Stimulated activated CD4-positive, alpha-beta T cell treated with anti-CD3 and anti-CD28 coated beads, TNF-alpha, amount 100 ng/mL, for 24 hours (primary cell): Measurements from ENCODE around the gene SORL1.
"Not testable (repeated sequence)": the region's sequence is repeated elsewhere in the genome, so short reads cannot be mapped to it uniquely, and the experiment has no call there.

ENCODE experiments used
- DNase-seq, 3 experiments: peaks; one replicate each; pipeline ENCODE4 v3.0.0-alpha.2; 2020; ENCODE audit warnings: low read depth in 3 of 3

Gene SORL1, protein sequence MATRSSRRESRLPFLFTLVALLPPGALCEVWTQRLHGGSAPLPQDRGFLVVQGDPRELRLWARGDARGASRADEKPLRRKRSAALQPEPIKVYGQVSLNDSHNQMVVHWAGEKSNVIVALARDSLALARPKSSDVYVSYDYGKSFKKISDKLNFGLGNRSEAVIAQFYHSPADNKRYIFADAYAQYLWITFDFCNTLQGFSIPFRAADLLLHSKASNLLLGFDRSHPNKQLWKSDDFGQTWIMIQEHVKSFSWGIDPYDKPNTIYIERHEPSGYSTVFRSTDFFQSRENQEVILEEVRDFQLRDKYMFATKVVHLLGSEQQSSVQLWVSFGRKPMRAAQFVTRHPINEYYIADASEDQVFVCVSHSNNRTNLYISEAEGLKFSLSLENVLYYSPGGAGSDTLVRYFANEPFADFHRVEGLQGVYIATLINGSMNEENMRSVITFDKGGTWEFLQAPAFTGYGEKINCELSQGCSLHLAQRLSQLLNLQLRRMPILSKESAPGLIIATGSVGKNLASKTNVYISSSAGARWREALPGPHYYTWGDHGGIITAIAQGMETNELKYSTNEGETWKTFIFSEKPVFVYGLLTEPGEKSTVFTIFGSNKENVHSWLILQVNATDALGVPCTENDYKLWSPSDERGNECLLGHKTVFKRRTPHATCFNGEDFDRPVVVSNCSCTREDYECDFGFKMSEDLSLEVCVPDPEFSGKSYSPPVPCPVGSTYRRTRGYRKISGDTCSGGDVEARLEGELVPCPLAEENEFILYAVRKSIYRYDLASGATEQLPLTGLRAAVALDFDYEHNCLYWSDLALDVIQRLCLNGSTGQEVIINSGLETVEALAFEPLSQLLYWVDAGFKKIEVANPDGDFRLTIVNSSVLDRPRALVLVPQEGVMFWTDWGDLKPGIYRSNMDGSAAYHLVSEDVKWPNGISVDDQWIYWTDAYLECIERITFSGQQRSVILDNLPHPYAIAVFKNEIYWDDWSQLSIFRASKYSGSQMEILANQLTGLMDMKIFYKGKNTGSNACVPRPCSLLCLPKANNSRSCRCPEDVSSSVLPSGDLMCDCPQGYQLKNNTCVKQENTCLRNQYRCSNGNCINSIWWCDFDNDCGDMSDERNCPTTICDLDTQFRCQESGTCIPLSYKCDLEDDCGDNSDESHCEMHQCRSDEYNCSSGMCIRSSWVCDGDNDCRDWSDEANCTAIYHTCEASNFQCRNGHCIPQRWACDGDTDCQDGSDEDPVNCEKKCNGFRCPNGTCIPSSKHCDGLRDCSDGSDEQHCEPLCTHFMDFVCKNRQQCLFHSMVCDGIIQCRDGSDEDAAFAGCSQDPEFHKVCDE (N-terminal part only)

DNA sequence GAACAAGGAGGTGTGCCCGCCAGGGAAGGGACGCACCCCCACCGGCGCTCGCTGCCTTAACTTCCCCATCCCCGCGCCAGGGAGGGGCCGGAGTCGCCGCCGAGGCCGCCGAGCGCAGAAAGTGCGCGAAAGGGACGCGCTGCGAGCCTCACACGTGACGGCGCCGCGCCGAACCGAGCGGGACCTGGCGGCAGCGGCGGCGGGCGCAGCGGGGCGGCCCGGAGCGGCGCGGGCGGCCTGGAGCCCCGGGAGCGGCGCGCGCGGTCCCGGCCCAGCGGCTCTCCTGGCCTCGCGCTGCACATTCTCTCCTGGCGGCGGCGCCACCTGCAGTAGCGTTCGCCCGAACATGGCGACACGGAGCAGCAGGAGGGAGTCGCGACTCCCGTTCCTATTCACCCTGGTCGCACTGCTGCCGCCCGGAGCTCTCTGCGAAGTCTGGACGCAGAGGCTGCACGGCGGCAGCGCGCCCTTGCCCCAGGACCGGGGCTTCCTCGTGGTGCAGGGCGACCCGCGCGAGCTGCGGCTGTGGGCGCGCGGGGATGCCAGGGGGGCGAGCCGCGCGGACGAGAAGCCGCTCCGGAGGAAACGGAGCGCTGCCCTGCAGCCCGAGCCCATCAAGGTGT, at the start of gene SORL1:
SORL1 (plus strand) TSS at position 329 of the 623 bp plus-strand sequence; CDS start at position 347, 18 bp downstream.
- peak in 2 of 3 experiments; percentile 50 to 72 for DNase-seq

DNA sequence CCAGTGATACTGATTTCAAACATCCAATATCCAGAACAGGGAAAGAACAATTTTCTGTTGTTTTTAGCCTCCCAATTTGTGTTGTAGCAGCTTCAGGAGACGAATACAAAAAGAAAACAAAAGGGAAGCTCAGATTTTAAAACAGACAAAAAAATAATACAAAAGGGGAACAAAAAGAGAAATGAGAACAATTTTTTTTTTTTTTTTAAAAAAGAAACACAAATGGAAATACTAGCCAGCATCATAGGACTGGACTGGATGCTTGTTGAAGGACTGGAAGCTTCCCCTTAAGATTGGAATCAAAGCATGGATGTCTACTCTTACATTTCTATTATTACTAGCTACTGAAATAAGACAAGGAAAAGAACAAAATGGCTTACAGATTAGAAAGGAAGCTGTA, 46.5 kb upstream of the SORL1 start:
- no peak for DNase-seq

DNA sequence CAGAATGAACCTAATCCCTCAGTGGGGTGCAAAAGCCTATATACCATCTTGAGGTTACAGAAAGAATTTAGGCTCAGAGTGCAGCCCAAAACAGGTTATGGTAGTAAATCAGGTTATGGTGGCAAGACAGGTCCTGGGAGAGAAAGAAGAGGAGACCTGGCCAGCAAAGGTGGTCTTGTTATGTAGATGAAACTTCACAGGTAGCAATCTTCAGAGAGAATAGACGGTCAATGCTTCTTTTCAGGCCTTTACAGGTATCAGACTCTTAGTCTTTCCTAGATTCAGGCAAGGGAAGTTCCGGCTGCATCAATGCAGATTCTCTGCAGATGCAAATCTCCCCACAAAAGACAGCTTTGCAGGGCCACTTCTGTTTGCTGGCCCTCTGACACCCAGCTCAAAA, 45.8 kb upstream of the SORL1 start:
- no peak for DNase-seq

DNA sequence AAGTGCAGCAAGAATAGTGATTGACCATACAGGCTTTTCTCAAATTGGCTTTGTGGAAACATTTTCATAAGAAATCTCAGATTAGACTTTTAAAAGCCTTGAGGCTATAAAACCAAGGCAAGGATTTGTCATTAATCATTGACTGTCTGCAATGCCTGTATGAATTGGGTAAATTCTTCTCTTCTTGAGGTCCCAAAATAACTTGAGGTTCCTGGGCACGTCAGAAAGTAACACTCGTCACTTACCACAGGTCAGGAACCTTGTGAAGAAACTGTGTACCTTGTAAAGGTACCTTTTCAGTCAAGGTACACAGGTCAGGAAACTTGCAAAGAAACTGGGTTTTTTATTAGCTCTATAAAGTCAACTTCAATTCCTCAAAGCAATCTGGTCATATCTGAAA, 43.3 kb upstream of the SORL1 start:
- no peak for DNase-seq

DNA sequence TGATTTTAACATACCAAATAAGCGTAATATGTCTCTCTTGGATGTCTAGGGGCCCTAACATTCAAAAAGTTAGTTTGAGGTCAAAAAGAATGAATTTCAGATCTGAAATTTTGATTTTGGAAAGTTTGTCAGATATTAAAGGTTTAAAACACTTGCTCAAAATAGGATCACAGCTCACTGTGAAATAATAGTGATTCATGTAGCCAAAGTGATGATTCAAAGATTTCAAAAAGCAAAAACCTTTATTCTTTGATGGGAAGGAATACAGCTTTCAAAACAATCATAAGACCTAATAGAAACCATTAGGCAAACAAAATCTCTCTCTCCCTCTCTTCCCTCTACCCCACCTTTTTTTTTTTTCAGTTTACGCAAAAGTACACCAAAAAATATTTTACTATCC, 42.1 kb upstream of the SORL1 start:
- not testable (repeated sequence) for DNase-seq

DNA sequence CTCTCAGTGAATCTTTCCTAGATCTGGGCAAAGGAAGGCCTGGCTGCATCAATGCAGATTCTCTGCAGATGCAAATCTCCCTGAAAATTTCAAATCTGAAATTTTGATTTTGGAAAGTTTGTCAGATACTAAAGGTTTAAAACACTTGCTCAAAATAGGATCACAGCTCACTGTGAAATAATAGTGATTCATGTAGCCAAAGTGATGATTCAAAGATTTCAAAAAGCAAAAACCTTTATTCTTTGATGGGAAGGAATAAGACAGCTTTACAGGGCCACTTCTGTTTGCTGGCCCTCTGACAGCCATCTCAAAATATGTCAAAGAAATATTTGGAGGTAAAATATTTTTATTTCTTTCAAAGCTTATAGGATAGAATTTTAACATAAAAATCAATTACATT, 40.8 kb upstream of the SORL1 start:
- not testable (repeated sequence) for DNase-seq

DNA sequence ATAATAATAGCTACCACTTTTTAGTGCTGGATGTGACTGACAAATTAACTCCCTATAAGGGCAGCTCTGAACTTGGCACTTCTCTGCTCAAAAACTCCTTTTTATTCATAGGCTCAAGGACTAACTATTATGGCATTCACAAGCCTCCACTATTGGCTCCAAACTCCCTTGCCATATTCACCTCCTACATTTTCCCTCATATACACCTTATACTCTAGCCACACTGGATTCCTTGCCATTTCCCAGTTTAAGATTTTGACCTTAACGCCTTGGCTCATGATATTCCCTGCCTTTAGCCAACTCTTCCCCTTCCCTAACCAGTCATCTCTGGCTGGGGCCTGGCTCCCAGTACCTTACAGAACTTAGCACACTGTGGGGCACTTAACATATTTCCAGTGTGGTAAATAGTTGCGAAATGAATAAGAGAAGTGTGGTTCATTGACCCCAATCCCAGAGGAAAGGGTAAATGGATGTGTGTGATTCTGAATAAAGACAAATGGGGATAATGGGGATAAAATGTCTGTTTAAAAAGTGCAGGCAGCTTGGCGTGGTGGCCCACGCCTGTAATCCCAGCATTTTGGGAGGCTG, 40.0 kb upstream of the SORL1 start:
- no peak for DNase-seq

DNA sequence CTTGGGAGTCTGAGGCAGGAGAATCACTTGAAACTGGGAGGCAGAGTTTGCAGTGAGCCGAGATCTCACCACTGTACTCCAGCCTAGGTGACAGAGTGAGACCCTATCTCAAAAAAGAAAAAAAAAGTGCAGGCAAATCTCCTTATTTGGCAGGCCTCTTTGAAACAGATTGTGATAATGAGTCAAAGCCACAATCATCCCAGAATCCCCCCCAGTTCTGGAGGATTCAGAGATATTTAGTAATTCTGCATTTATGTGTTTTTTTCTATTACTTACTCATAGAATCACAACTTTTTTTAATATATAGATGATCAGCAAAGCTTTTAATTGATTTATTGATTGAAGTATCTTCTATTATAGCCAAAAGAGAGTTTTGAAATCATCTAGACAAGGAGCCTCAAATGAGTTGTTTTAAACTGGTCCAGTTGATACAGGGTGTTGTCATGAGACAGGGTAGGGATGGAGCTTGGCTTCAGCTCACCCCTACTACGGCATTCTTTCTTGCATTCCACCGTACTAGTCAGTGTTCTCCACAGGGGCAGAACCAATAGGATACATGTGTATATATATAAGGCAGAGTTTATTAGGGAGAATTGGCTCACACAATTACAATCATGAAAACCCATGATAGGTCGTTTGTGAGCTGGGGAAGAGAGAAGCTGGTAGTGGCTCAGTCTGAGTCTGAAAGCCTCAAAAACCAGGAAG, 39.3 kb upstream of the SORL1 start:
- DNase-seq: no peak

DNA sequence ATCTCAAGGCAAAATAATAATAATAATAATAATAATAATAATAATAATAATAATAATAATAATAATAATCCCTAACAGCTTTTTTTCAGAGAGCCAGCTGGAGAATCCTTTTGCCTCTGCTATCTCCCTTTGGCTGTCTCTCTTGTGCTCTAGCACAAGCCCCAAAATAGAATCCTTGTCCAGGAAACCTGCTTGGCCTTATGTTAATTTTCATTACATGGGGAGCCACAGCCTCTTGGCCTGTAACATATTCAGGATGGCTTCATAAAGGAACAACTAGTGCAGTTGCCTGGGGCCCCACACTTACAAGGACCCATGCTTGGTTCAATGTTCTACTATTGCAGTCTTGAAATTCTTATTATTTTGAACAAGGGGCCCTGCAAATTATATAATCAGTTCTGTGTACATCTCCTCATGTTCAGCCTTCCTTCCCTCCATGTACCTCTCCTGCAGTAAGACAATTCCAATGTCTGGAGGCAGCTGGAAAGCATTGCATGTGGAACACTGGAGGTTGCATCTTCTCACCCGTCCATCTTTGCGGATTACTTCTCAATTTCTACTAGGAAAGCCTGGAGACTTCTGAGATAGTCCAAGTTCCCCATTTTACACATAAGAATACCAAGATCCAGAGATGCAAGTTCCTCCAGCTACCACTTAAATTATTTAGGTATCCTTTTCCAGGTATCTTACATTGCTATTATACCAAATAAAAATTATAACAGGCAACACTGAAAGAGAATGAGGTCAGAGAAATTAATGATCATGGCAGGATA, 37.8 kb upstream of the SORL1 start:
- no peak for DNase-seq

DNA sequence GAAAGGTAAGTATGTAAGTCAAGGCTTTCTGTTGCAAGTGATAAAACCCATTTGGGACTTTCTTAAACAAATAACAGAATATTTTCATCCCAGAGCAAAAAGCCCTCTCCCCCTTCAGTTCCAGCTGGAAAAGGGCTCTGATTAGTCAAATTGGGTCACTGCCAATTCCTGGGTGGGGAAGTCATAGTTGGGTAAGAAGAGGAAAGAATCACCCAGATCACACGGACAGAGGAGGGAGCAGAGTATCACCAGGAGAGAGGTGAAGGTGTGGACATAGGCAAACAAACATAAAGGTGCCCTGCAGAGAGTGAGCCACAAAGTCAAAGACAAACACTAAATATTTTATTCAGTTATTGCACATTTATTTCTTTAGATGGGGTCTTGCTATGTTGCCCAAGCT, 36.3 kb upstream of the SORL1 start:
- DNase-seq: no peak

DNA sequence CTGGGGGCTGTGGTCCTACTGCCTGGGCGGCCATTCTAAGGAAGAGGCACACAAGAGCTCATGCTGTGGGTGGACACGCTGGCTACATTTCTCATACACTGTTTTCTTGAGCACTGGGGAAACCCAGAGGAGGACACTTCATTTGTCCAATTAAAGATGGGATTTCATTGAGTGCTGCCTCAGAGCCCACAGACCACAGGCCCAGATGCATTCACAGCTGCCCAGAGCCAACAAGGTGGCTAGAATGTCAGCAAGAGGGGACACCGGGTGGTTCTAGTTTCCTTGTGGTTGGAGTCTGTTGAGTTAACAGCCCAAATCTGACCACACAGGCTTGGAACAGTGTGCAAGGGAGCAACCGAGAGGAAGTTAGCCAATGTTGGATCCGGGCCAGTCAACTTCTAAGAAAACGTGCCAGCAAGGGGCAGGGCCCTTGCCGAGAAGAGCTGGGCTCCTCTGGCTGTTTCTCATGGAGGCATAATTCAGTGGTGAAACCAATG, 35.0 kb upstream of the SORL1 start:
- DNase-seq: peak in 1 of 3 experiments; percentile 39

DNA sequence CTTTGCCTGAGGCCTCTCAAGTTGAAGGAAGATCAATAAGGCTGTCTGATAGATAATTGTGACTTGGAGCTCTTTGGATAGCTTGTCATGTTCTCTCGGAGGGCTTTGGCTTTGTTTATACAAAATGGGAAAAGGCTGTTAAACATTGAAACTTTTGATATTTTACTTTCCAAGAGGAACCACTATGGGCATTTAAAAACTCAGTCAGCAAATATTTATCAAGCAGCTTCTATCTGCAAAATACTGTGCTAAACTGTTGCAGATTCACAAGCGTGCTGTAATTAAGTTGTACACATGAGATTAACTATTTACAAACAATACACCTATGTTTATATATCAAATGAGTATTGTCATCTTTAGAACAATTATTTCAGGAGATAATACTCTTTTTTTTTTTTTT, 34.5 kb upstream of the SORL1 start:
- DNase-seq: no peak

DNA sequence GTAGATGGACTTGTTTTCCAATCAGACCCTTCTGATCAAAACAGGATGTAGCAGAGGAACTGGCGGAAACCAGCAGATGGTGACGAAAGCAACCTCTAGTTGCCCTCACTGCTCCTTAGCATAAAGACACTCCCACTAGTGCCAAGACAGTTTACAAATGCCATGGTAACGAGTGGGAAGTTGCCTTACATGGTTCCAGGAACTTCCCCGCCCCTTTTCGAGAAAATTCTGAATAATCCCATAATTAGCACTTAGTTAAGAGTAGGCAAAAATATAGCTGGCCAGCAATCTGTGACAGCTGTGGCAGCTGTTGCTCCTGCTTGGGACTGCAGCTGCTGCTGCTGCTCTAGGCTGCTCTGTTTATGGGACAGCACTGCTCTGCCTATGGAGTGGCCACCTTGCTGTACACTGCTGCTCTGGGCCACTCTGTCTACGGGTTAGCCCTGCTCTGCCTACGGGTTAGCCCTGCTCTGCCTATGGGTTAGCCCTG, 33.4 kb upstream of the SORL1 start:
- DNase-seq: no peak

DNA sequence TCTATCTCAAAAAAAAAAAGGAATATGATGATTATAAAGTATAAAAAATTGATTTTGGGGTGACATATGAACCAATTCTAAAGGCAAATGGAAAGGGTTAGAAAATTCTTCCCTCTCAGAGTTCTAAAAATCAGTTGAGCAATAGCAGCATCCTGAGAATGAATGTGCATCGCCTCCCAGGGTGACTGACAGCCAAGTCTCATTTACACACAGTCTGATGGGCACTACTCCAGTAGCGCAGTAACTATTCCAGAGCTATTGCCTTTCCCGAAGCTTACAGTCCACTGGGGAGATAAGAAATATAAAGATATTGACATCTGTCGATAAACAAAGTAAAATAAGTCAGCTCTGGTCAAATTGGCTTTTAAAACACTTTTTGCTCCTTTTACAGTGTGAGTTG, 32.3 kb upstream of the SORL1 start:
- DNase-seq: no peak

DNA sequence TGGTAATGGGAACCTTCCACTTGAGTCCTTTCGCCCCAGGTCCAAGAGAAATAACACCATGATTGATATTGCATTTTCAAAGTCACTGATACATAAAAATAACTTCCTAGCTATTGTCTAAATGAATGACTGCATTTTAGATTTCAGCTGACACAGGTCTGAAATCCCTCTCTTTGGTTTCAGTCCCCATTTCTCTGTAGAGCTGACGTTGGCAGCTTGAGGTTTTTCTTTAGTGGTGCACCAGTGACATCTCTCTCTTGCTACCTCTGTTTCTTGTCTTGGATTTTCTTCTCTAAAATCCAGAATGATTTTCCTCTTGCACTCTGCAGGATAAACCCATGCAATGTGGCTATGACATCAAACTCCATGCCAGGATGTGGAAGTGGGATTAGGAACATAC, 31.7 kb upstream of the SORL1 start:
- DNase-seq: no peak

DNA sequence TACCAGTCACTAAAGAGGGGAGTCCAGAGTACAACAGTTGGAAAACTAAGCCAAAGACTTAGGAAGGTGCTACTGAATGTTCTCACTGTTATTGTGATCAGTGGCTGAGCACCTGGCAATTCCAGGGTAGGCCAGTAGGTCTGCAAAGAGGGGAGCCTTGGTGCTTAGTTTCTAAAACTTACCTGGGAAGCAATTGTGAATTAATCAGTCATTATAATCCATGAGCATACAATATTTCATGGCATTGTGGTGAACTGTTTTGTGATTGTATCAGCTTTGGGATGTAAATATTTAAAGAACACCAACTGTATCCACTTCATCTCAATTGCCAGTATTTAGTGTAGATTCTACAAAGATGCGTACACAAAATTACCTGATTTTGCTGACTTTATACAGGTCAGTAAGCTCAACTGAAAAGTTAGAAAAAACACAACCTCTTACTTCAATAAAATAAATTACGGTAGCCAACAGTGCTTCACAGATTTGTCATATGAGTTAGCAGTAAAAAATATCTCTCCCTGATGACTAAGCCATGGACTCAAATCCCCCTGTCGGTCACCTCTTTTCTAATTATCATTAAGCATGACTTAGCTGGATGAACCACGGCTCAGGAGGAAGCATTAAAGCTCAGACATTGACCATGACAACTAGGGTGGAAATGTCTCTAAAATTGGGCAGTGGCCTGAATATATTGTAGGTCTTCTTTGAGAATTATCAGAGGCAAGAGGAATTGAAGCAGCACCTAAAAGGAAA, 30.8 kb upstream of the SORL1 start:
- no peak for DNase-seq

DNA sequence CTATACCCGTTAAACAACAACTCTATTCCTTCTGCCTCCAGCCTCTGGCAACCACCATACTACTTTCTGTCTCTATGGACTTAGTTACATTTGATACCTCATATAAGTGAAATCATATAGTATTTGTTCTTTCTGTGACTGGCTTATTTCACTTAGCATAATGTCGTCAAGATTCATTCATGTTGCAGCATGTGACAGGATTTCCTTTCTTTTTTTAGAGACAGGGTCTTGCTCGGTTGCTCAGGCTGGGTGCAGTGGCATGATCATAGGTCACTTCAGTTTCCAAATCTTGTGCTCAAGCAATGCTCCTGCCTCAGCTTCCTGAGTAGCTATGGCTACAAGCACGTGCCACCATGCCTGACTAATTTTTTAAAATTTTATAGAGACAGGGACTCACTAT, 29.4 kb upstream of the SORL1 start:
- no peak for DNase-seq

DNA sequence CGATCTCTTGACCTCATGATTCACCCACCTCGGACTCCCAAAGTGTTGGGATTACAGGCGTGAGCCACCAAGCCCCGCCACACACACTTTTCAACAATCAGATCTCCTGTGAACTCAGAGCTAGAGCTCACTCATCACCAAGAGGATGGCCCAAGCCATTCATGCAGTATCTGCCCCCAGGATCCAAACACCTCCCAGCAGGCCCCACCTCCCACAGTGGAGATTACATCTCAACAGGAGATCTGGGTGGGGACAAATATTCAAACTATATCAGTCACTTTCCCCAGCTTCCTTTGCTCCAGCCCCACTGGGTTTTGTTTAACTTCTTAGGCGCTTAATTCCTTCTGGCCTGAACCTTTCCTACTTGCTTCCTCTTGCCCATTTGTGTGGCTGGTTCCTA, 26.3 kb upstream of the SORL1 start:
- no peak for DNase-seq
